HG02970 (cell line): ENCODE measurements around the gene PDE4B.
"Not testable (repeated sequence)": the region's sequence is repeated elsewhere in the genome, so short reads cannot be mapped to it uniquely, and the experiment has no call there.

Experiments
- ATAC-seq: cut with Tn5 transposase; IDR thresholded peaks from one replicate; pipeline ENCODE4 v1.9.1; 2021; ENCODE audit warnings: mild to moderate bottlenecking, moderate library complexity, moderate number of reproducible peaks; ENCODE audit not compliant: unreplicated experiment, low FRiP score

PDE4B gene

GRCh38 chr1:65878342-65878741 lies 85.6 kb downstream of the PDE4B start:
- ATAC-seq: not testable (repeated sequence)

- ATAC-seq: no peak
Observed at GRCh38 chr1:65880611-65881010, 87.9 kb downstream of the PDE4B start.

- ATAC-seq: no peak
Observed at GRCh38 chr1:65881067-65881594, 88.4 kb downstream of the PDE4B start.

GRCh38 chr1:65882076-65882475 lies 89.4 kb downstream of the PDE4B start:
- ATAC-seq: no peak

- no peak for ATAC-seq
Observed at GRCh38 chr1:65889441-65889840, 96.7 kb downstream of the PDE4B start.

- no peak for ATAC-seq
Observed at GRCh38 chr1:65890201-65890843, 97.6 kb downstream of the PDE4B start.

GRCh38 chr1:65894738-65895605 lies 102.3 kb downstream of the PDE4B start:
- ATAC-seq: peak; percentile 95

- no peak for ATAC-seq
Observed at GRCh38 chr1:65896721-65897120, 104.0 kb downstream of the PDE4B start.

- ATAC-seq: no peak
Observed at GRCh38 chr1:65897485-65897884, 104.8 kb downstream of the PDE4B start.

- ATAC-seq: no peak
Observed at GRCh38 chr1:65904681-65905083, 112.0 kb downstream of the PDE4B start.

GRCh38 chr1:65910432-65910831 lies 117.7 kb downstream of the PDE4B start:
- no peak for ATAC-seq

- no peak for ATAC-seq
Observed at GRCh38 chr1:65911679-65912078, 119.0 kb downstream of the PDE4B start.

- no peak for ATAC-seq
Observed at GRCh38 chr1:65918564-65918963, 125.9 kb downstream of the PDE4B start.

GRCh38 chr1:65921446-65921845 lies 128.8 kb downstream of the PDE4B start:
- ATAC-seq: no peak

- no peak for ATAC-seq
Observed at GRCh38 chr1:65924471-65924870, 131.8 kb downstream of the PDE4B start.

GRCh38 chr1:65938506-65938905 lies 145.8 kb downstream of the PDE4B start:
- no peak for ATAC-seq

GRCh38 chr1:65939191-65939590 lies 146.5 kb downstream of the PDE4B start:
- ATAC-seq: no peak

GRCh38 chr1:65939636-65940035 lies 146.9 kb downstream of the PDE4B start:
- no peak for ATAC-seq

- ATAC-seq: no peak
Observed at GRCh38 chr1:65940126-65940525, 147.4 kb downstream of the PDE4B start.

- ATAC-seq: no peak
Observed at GRCh38 chr1:65942476-65942875, 149.8 kb downstream of the PDE4B start.

- no peak for ATAC-seq
Observed at GRCh38 chr1:65946376-65946775, 153.7 kb downstream of the PDE4B start.

- no peak for ATAC-seq
Observed at GRCh38 chr1:65946960-65947359, 154.3 kb downstream of the PDE4B start.
